ENCODE results near the gene GIGYF2.

GIGYF2 gene

DNA sequence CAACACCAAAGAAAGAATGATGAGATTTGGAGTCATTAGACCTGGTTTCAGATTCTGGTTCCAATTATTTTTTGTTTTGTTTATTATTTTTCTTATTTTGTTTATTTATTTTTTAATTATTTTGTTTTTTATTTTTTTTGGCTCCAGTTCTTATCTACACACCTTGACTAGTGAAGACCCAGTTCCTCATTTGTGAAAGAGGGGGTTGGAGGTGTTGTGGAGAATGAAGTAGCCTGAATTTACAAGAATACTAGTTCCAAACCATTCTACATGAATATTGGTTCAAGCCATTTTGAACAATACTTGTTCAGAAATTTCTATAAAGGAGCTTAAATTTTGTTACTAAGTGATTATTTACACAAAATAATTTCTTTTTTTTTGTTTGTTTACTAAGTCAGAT, 86.1 kb downstream of the GIGYF2 start:
- H3K27ac ChIP-seq (replicated peaks), result no peak overlapping the region
- H3K27me3 ChIP-seq (ENCODE audit: insufficient read depth, poor library complexity, severe bottlenecking), result no peaks in the 10 kb centered on the region
- no peak overlapping the region for H3K4me3 ChIP-seq (replicated peaks; ENCODE audit: insufficient read depth, low read length)
- TF ChIP-seq POLR2AphosphoS5 (IDR thresholded peaks at IDR 0.05; ENCODE audit: low read depth) (no peak), SPI1 (IDR thresholded peaks at IDR 0.05; ENCODE audit: borderline replicate concordance, low read depth) (0 out of 2 replicates have a peak, but pooled peaks have one; percentile 9)
- no peak for DNase-seq (ENCODE audit: low read depth in 1 of 2, low spot score in 1 of 2)

DNA sequence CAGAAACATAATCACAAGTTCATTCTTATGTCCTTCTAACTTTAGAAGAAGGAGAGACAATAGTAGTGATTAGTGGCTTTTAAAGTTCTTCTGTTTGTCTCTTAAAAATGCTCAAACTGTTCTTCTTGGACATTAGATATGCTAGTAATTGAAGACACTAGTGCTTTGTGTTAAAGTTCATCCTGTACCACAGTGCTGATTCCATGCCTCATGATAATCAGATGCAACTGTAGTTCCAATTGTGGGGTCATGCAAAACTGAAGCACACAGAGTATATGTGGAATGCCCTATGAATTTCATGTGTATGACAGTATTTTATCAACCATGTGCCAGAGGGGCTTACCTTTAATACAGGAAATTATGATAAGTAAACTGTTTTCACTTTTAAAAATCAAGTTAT, 90.7 kb downstream of the GIGYF2 start:
- Histone ChIP-seq H3K27me3 (ENCODE audit: insufficient read depth, poor library complexity, severe bottlenecking) (no peaks in the 10 kb centered on the region), H3K27ac (replicated peaks) (no peak overlapping the region), H3K4me3 (replicated peaks; ENCODE audit: insufficient read depth, low read length) (no peak overlapping the region)
- no peak for DNase-seq (ENCODE audit: low read depth in 1 of 2, low spot score in 1 of 2)
- no peak for TF ChIP-seq GABPA (IDR thresholded peaks at IDR 0.05; ENCODE audit: low read depth)
- no peak for TF ChIP-seq POLR2AphosphoS5 (IDR thresholded peaks at IDR 0.05; ENCODE audit: low read depth)
- TF ChIP-seq, protein P1, sequence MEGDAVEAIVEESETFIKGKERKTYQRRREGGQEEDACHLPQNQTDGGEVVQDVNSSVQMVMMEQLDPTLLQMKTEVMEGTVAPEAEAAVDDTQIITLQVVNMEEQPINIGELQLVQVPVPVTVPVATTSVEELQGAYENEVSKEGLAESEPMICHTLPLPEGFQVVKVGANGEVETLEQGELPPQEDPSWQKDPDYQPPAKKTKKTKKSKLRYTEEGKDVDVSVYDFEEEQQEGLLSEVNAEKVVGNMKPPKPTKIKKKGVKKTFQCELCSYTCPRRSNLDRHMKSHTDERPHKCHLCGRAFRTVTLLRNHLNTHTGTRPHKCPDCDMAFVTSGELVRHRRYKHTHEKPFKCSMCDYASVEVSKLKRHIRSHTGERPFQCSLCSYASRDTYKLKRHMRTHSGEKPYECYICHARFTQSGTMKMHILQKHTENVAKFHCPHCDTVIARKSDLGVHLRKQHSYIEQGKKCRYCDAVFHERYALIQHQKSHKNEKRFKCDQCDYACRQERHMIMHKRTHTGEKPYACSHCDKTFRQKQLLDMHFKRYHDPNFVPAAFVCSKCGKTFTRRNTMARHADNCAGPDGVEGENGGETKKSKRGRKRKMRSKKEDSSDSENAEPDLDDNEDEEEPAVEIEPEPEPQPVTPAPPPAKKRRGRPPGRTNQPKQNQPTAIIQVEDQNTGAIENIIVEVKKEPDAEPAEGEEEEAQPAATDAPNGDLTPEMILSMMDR (IDR thresholded peaks at IDR 0.05; ENCODE audit: insufficient read depth, low read length), result no peak
- TF ChIP-seq SPI1 (IDR thresholded peaks at IDR 0.05; ENCODE audit: borderline replicate concordance, low read depth), result no peak
- TF ChIP-seq, protein P2, sequence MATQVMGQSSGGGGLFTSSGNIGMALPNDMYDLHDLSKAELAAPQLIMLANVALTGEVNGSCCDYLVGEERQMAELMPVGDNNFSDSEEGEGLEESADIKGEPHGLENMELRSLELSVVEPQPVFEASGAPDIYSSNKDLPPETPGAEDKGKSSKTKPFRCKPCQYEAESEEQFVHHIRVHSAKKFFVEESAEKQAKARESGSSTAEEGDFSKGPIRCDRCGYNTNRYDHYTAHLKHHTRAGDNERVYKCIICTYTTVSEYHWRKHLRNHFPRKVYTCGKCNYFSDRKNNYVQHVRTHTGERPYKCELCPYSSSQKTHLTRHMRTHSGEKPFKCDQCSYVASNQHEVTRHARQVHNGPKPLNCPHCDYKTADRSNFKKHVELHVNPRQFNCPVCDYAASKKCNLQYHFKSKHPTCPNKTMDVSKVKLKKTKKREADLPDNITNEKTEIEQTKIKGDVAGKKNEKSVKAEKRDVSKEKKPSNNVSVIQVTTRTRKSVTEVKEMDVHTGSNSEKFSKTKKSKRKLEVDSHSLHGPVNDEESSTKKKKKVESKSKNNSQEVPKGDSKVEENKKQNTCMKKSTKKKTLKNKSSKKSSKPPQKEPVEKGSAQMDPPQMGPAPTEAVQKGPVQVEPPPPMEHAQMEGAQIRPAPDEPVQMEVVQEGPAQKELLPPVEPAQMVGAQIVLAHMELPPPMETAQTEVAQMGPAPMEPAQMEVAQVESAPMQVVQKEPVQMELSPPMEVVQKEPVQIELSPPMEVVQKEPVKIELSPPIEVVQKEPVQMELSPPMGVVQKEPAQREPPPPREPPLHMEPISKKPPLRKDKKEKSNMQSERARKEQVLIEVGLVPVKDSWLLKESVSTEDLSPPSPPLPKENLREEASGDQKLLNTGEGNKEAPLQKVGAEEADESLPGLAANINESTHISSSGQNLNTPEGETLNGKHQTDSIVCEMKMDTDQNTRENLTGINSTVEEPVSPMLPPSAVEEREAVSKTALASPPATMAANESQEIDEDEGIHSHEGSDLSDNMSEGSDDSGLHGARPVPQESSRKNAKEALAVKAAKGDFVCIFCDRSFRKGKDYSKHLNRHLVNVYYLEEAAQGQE (IDR thresholded peaks at IDR 0.05; ENCODE audit: insufficient replicate concordance, low read depth), result no peak

DNA sequence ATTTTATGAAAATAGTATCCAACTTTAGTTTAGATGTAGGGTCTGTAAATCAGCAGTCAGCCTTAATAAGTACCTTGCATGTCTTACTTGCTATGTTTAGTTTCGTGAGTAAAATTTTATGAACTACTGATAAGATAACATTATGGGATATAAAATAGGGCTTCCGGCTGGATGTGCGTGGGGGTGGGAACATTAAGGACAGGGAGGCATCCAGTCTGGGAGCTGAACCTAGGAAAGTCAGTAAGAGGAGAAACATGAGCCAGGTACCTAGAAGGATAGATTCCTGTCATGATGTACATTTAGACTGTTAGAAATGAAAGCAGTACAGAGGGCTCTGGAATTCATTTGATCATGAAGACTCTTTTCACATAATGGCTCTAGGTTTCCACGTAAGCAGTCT, 92.0 kb downstream of the GIGYF2 start:
- TF ChIP-seq, protein P2 (IDR thresholded peaks at IDR 0.05; ENCODE audit: insufficient replicate concordance, low read depth), result no peak
- no peak for TF ChIP-seq GABPA (IDR thresholded peaks at IDR 0.05; ENCODE audit: low read depth)
- TF ChIP-seq POLR2AphosphoS5 (IDR thresholded peaks at IDR 0.05; ENCODE audit: low read depth), result no peak
- TF ChIP-seq, protein P1 (IDR thresholded peaks at IDR 0.05; ENCODE audit: insufficient read depth, low read length), result no peak
- no peak for TF ChIP-seq SPI1 (IDR thresholded peaks at IDR 0.05; ENCODE audit: borderline replicate concordance, low read depth)

DNA sequence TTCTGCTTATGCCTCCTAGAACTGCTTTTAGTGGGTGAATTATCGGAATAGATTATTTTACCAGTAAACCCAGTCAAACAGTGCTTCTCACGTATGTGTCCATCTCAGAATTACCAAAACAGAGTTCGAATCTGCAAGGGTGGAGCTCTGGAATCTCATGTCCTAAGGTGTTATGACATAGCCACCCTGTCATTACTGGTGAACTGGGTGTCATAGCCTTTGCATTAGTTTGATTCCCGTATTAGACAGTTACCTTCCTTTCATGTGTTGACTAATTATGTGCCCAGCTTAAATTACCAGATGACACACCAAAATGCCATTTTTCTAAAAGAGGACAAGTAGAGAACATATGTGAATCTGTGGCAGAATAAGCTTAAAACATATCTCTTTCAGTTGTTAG, 94.4 kb downstream of the GIGYF2 start:
- Histone ChIP-seq H3K27ac (replicated peaks) (no peak overlapping the region), H3K27me3 (ENCODE audit: insufficient read depth, poor library complexity, severe bottlenecking) (no peaks in the 10 kb centered on the region), H3K4me3 (replicated peaks; ENCODE audit: insufficient read depth, low read length) (no peak overlapping the region)
- TF ChIP-seq SPI1 (IDR thresholded peaks at IDR 0.05; ENCODE audit: borderline replicate concordance, low read depth), result no peak
- no peak for TF ChIP-seq POLR2AphosphoS5 (IDR thresholded peaks at IDR 0.05; ENCODE audit: low read depth)
- TF ChIP-seq, protein P2 (IDR thresholded peaks at IDR 0.05; ENCODE audit: insufficient replicate concordance, low read depth), result no peak
- TF ChIP-seq, protein P1 (IDR thresholded peaks at IDR 0.05; ENCODE audit: insufficient read depth, low read length), result no peak
- TF ChIP-seq GABPA (IDR thresholded peaks at IDR 0.05; ENCODE audit: low read depth), result no peak
- no peak for DNase-seq (ENCODE audit: low read depth in 1 of 2, low spot score in 1 of 2)

More for the DNA sequence above, 92.0 kb downstream of the GIGYF2 start:
- Histone ChIP-seq H3K27ac (replicated peaks) (no peak overlapping the region), H3K4me3 (replicated peaks; ENCODE audit: insufficient read depth, low read length) (no peak overlapping the region), H3K27me3 (ENCODE audit: insufficient read depth, poor library complexity, severe bottlenecking) (no peaks in the 10 kb centered on the region)
- DNase-seq (ENCODE audit: low read depth in 1 of 2, low spot score in 1 of 2), result no peak
